Lung (tissue), 12 donors: Measurements from ENCODE around the gene ALPI. TPM values are rescaled to one million over a fixed set of nuclear protein-coding genes. Genes with fewer than 3 reads are reported as not detected.

Experiments
- ATAC-seq: fragments of 200-7000 bp; cut with Tn5 transposase; one replicate; pipeline ENCODE4 v1.9.1; 2020; ENCODE audit warnings: moderate number of reproducible peaks; ENCODE audit not compliant: insufficient read depth, low FRiP score
- DNase-seq, 3 donors: peaks; one replicate each; pipeline ENCODE4 v3.0.0-alpha.2; 2013 to 2017
- H3K27ac ChIP-seq, 2 donors: one replicate each; pipeline ENCODE4 v1.5.1; 2013; ENCODE audit warnings: mild to moderate bottlenecking in 2 of 2, moderate library complexity in 2 of 2, control low read depth in 1 of 2, inconsistent platforms in 1 of 2, low read depth in 1 of 2, low read length in 1 of 2
- H3K27me3 ChIP-seq, 3 donors: one replicate each; pipeline ENCODE4 v1.5.1; 2013; ENCODE audit warnings: low read length in 2 of 3; ENCODE audit not compliant: control insufficient read depth in 3 of 3, insufficient read depth in 3 of 3
- H3K36me3 ChIP-seq, 4 donors: one replicate each; pipeline ENCODE4 v1.5.1; 2013; ENCODE audit warnings: low read length in 4 of 4, mild to moderate bottlenecking in 1 of 4, moderate library complexity in 1 of 4; ENCODE audit not compliant: control insufficient read depth in 4 of 4, insufficient read depth in 4 of 4
- H3K4me1 ChIP-seq, 5 donors: one replicate each; pipeline ENCODE4 v1.5.1; 2013; ENCODE audit warnings: low read length in 5 of 5, mild to moderate bottlenecking in 2 of 5, moderate library complexity in 1 of 5; ENCODE audit not compliant: control insufficient read depth in 5 of 5, insufficient read depth in 5 of 5
- H3K4me3 ChIP-seq: one replicate; pipeline ENCODE4 v1.5.1; 2013; ENCODE audit warnings: mild to moderate bottlenecking, control low read depth, moderate library complexity
- H3K9ac ChIP-seq, 2 donors: one replicate each; pipeline ENCODE4 v1.5.1; 2013; ENCODE audit warnings: low read length in 2 of 2, control low read depth in 1 of 2; ENCODE audit not compliant: insufficient read depth in 1 of 2
- H3K9me3 ChIP-seq, 4 donors: one replicate each; pipeline ENCODE4 v1.5.1; 2013; ENCODE audit warnings: low read length in 3 of 4, mild to moderate bottlenecking in 1 of 4, moderate library complexity in 1 of 4; ENCODE audit not compliant: control insufficient read depth in 4 of 4, insufficient read depth in 3 of 4
- CTCF ChIP-seq: IDR thresholded peaks from 2 replicates; pipeline ENCODE4 v1.5.1; 2012; ENCODE audit warnings: mild to moderate bottlenecking; ENCODE audit errors: control extremely low read depth, extremely low read depth
- WGBS, 2 donors: extraction: QIAGEN DNeasy Blood & Tissue Kit; methylation state at CpG; one replicate each; pipeline ENCODE4 v1.1.7; 2013; 5-methylcytosine and 5-hydroxymethylcytosine counted together
- polyA plus RNA-seq, 2 donors: library from polyadenylated mRNA; stranded (reverse); fragments of 200-250 nt; gene quantifications; one replicate each; pipeline ENCODE4 v1.2.1, GENCODE V29; 2013
- total RNA-seq, 2 donors: library from RNA; depleted of rRNA in 1 of 2; stranded (reverse); fragments of >200 nt in 1 of 2; gene quantifications; one replicate each; pipeline ENCODE4 v1.2.1, GENCODE V29; 2014 to 2021
- donor health status: control.
- donor health status: control.
- donor health status: Bipolar disorder and iron deficiency.
- donor health status: healthy.
- donor health status: DM: yes; HTN: yes; CAD: no.

The ALPI gene
- total and polyA plus RNA-seq, 4 donors: not detected

GRCh38 chr2:232458051-232458660, 2.2 kb downstream of the ALPI start:
- TF ChIP-seq CTCF: no peak
- 87% methylated on average over 25 of the region's 25 CpGs for WGBS, 2 donors
- H3K4me1 ChIP-seq: no peaks in the 10 kb centered on the region
- H3K27me3 ChIP-seq: peaks cover 8 to 24% (median 12%) of the 10 kb centered on the region in 3 donors
- no peak overlapping the region for H3K9ac ChIP-seq
- peaks cover 0 to 2% (median 0%) of the 10 kb centered on the region in 4 donors for H3K9me3 ChIP-seq
- DNase-seq: no peak
- no peaks in the 10 kb centered on the region for H3K36me3 ChIP-seq
- H3K4me3 ChIP-seq: no peak overlapping the region
- ATAC-seq: no peak
- no peak overlapping the region for H3K27ac ChIP-seq

GRCh38 chr2:232458661-232459418, 2.9 kb downstream of the ALPI start:
- no peaks in the 10 kb centered on the region for H3K36me3 ChIP-seq

GRCh38 chr2:232459419-232460035, 3.6 kb downstream of the ALPI start:
- ATAC-seq (no peak), DNase-seq (no peak)
- Histone ChIP-seq H3K9ac (no peak overlapping the region), H3K4me1 (no peaks in the 10 kb centered on the region), H3K4me3 (no peak overlapping the region), H3K27me3 (peaks cover 12 to 22% (median 12%) of the 10 kb centered on the region in 3 donors), H3K9me3 (peaks cover 0 to 2% (median 0%) of the 10 kb centered on the region in 4 donors), H3K36me3 (no peaks in the 10 kb centered on the region), H3K27ac (no peak overlapping the region)
- no peak for TF ChIP-seq CTCF
- 89 to 93% methylated on average over 11 of the region's 11 CpGs for WGBS, 2 donors

More at GRCh38 chr2:232458661-232459418, 2.9 kb downstream of the ALPI start:
- H3K9ac ChIP-seq: no peak overlapping the region
- no peak overlapping the region for H3K4me3 ChIP-seq
- ATAC-seq (no peak), DNase-seq (no peak)
- H3K27me3 ChIP-seq: peaks cover 8 to 22% (median 12%) of the 10 kb centered on the region in 3 donors
- 57 to 68% methylated on average over 53 to 56 of the region's 56 CpGs for WGBS, 2 donors
- no peaks in the 10 kb centered on the region for H3K4me1 ChIP-seq
- no peak overlapping the region for H3K27ac ChIP-seq
- TF ChIP-seq CTCF: no peak
- H3K9me3 ChIP-seq: peaks cover 0 to 2% (median 0%) of the 10 kb centered on the region in 4 donors
